Activated naive CD8-positive, alpha-beta T cell treated with anti-CD3 and anti-CD28 coated beads, Interleukin-2, amount 50 U/mL, for 16 hours (primary cell): Measurements from ENCODE around the gene SUPT7L.

ENCODE experiments used
- DNase-seq: peaks from one replicate; pipeline ENCODE4 v3.0.0-alpha.2; 2020; ENCODE audit warnings: low read depth, low spot score

SUPT7L gene, protein sequence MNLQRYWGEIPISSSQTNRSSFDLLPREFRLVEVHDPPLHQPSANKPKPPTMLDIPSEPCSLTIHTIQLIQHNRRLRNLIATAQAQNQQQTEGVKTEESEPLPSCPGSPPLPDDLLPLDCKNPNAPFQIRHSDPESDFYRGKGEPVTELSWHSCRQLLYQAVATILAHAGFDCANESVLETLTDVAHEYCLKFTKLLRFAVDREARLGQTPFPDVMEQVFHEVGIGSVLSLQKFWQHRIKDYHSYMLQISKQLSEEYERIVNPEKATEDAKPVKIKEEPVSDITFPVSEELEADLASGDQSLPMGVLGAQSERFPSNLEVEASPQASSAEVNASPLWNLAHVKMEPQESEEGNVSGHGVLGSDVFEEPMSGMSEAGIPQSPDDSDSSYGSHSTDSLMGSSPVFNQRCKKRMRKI

DNA sequence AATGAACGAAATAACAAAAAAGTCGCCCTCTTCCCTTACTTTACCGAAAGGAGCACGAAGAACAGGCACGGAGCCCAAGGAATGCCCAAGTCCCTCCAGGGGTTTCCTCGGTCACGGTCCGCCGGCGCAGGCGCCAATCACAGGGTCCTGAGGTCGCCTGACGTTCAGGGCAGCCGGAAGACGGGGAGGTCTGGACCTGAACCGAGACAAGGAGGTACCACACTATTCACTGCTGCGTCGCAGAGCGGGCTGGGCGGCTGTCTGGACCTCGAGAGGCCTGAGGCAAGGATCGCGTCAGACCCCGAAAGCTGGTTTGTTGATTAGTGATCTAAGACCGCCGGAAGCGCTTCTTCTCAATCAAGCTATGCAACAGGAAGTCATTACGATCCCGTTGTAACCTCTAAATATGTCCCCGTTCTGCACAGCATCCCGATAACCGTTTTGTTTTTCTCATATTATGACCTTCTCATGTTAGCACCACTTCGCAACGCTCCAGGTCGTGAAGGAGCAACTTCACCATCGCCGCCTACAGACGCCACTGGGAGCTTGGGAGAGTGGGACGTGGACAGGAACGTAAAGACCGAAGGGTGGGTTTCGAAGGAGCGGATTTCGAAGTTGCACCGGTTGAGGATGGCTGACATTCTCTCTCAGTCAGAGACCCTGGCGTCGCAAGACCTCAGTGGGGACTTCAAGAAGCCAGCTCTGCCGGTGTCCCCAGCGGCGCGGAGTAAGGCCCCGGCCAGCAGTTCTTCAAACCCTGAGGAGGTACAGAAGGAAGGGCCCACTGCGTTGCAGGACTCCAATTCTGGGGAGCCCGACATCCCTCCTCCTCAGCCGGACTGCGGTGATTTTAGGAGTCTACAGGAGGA is at the start of gene SUPT7L, which contains the start of gene SLC4A1AP:
Gene SUPT7L, minus strand, starts transcription at position 330 of the 869 bp plus-strand sequence. CDS start 1,422 bp downstream, outside the sequence.
Gene SLC4A1AP, plus strand, starts transcription at position 605 of the 869 bp plus-strand sequence. Its CDS starts 26 bp downstream, at position 631.
- DNase-seq: peak; percentile 35

DNA sequence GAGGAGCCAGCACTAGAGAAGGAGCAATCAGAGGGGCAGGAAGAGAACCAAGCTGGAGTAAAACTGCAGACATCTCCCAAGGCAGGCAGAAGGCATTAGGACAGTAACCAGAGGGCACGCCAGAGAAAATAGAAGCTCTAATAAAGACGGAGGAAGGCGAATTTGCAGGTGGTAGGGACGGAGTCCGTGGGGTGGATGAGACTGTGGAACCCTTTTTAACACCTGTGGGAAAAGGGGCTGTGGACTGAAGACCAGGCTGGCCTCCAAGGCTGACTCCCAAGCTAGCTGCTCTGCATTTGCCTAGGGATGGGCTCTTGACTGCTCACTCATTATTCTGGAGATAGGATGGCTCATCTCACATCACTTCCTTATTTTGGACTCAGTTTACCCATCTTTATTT is 49.8 kb upstream of the SUPT7L start:
- DNase-seq: no peak

DNA sequence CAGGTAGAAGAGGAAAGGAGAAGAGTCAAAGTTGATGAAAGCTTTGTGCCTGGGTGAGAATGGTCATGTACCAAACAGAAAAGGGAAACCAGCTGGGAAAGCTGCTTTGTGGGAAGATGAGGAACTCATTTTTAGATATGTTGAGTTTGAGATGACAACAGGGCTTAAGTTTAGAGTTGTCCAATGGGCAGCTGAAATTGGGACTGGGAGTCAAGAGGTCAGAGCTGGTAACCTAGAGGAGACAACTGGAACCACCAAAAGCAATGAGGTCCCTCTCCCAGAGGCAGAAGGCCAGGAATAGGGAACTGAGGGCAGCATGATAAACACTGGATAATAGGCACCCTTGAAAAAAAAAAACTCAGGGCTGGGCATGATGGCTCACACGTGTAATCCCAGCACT is 49.1 kb upstream of the SUPT7L start:
- no peak for DNase-seq

DNA sequence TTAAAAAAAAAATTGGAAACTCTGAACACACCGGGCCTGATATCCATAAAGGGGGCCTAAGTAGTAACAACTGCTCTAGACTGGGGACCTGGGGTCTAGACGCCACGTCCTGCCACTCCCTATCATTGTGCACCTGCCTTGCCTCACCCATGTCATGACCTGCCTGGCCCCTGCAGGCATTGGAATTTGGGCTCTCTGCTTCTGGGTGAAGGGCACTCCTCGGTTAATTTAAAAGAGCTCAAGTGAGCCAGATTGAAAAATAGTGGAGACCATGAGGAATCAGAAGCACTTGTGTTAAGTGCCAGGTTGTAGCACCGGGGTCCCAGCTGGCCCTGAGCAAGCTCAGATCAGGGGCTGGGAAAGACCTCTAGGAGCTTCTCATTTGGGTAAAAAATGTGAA is 48.4 kb upstream of the SUPT7L start:
- no peak for DNase-seq

DNA sequence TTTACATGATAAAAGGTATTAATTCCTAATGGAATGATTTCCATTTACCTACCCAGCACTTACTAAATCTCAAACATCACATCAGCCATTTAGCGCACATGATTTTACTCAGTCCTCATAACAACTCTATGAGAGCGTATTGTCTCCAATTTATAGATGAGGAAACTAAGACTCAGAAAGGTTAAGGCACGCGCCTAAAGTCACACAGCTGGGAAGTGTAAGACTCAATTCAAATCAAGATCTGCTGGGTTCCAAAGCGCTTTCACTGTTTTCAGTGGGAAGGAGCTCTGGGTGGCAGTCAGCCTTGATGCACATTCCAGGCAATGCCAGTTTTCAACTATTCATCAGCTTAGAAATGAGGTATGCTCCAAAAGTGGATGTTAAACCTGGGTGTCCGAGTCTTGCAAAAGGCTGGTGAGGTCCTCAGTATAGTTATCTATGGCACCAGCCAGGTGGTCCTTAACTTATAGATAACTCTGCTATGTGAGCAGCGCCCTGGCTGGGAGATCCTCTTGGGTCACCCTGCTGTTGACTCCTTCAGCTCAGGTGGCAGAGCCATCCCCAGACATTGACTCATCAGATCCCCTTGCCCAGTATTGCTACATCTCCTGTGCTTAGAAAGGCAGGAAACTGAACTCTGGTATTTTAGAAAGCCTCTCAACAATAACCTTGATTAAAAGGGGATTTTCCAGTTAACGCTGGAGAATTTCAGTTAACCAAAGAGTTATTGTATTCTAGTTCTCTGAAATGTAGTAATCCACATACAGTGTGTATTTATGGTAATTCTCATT is 47.4 kb upstream of the SUPT7L start:
- no peak for DNase-seq

DNA sequence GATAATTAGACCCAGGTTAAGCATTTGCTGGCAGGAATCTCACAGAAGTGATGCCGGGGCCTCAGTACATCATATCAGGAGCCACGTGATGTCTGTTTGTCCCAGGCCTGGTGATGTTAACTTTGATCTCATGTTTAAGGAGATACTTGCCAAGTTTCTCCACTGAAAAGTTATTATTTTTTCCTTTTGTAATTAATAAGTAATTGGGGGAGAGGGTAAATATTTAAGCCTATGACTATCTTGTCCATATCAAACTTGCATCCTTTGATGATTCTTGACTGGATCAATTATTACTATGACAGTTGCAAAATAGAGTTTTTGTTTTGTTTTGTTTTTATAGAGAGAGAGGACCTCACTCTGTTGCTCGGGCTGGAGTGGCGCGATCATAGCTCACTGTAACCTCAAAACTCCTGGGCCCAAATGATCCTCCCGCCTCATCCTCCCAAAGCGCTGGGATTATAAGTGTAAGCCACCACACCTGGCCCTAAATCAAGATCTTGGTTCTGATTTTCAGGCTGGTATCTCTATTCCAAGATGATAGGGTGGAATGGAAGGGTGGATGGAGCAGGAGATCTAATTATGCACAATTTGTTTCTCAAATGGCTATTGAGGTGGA is 46.7 kb upstream of the SUPT7L start:
- no peak for DNase-seq

DNA sequence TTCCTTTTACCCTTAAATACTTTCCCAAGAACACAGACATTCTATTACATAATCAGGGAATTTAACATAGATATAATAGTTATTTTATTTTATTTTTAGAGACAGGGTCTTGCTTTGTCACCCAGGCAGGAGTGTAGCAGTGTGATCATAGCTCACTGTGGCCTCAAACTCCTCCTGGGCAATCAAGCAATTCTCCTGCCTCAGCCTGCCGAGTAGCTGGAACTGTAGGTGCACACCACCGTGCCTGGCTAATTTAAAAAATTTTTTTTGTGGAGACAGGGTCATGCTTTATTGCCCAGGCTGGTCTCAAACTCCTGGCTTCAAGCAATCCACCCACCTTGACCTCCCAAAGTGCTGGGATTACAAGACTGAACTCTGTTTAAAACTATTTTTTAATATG is 45.9 kb upstream of the SUPT7L start:
- no peak for DNase-seq

DNA sequence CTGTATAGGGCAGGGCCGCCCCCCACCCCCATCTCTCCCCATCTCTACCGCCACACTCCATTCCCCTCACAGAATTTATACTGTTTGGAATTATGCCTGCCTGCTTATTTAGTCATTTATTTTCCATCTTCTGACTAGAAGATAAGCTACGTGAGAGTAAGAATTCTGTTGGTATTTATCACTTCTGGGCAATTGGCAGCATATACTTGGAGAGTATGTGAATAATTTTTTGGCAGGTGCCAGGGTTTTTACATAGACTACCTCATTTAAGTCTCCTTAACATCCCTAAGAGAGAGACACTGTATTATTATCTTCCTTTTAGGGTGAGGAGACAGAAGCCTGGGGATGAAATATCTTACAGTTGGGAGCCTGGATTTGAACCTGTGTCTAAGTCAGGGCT is 45.3 kb upstream of the SUPT7L start:
- DNase-seq: no peak

DNA sequence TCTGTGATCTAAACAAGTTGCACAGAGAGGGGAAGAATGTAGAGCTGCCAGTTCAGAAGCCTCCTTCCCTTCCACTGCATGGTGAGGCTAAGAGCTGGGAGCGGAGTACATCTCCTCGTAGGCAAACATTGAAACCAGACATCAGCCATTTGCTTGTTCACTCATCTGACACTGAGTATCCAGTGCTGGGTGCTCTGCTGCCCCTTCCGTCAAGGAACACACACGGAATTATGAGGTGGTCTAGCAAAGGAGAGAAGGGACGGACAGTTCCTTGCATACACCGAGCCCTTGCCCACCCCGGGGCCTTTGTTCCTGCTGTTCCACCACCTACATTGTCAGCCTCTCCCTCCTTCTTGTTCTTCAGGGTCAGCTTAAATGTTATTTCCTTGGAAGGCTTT is 44.8 kb upstream of the SUPT7L start:
- DNase-seq: no peak

DNA sequence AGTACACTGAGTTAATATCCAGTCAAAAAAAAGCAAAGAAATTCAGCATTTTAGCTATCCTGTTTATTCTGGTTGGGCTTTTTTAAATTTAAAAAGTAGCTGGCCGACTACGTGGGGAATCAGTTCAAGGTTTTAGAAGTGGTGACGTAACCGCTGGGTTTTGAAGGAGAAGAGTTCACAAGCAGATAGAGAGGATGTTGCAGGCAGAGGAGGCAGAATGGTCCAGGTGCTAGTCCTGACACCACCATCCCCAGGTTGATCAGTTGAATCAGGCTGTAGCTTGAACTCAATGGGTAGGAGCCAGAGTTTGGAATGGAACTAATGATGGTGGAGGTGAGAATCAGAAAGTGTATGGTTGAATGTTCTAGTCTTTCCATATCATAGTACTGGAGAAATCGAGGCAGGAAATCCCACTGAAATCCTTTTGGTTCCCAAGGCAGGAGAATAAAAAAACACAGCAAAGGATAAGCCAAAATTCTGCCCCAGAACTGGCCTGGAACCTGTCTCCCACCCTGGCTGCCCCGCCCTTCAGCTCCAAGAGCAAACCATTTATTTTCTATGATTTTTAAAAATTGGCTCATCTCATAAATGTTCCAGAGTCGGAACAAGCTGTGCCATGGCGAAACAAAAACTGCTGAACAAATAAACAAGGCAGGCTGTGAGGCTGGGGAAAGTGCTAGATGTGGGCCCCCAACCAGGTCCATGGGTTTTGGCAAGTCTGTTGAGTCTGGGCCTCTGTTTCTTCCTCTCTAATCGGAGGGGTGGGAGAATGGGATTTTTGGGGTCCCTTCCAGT is 44.2 kb upstream of the SUPT7L start:
- no peak for DNase-seq

DNA sequence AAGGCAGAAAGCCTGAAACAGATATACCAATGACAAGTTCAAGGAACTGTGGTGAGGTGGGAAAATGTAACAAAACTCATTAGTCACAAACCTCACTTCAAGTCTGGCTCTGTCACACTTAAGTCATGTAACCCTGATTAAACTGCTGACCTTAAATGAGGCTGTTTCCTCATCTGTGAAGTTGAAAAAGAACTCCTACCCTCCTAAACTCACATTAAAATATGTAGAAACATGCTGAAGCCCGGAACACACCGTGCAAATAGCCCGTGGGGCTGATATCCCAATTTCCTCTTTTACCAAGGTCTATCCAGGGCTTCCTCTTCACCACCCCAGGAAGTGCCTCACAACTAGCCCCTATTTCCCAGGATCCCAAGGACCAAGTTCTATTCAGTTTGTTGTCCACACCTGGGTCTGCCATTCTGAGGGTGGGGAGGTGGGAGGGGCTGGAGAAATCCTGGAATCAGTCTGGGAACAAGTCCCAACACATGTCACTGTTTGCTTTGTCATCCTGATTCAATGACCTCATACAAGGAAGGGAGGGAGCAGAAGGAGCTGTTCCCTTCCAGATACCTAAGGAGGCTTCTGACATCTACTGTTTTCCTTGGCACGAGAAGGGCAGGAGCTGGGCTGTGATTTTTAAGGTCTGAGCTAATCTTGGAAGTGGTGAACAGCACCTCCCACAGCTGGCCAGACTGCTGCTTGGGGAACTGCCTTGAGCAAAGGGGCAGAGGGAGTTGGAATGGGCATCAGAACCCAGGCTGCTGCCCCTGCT is 42.6 kb upstream of the SUPT7L start:
- DNase-seq: no peak

DNA sequence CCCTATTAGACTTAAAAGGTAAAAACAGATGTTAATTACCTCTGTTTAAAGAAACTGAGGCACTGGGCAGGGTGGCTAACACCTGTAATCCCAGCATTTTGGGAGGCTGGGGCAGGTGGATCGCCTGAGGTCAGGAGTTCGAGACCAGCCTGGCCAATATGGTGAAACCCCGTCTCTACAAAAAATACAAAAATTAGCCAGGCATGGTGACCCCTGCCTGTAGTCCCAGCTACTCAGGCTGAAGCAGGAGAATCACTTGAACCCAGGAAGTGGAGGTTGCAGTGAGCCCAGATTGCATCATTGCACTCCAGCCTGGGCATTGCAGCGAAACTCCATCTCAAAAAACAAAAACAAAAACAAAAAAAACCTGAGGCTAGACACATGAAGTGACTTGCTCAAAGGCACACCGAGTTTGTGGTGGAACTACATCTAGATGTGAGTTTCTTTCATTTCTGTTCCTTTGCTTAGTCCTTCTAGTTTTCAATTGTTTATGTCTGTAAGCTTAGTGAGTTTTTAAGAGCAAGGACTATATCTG is 41.0 kb upstream of the SUPT7L start:
- DNase-seq: no peak

DNA sequence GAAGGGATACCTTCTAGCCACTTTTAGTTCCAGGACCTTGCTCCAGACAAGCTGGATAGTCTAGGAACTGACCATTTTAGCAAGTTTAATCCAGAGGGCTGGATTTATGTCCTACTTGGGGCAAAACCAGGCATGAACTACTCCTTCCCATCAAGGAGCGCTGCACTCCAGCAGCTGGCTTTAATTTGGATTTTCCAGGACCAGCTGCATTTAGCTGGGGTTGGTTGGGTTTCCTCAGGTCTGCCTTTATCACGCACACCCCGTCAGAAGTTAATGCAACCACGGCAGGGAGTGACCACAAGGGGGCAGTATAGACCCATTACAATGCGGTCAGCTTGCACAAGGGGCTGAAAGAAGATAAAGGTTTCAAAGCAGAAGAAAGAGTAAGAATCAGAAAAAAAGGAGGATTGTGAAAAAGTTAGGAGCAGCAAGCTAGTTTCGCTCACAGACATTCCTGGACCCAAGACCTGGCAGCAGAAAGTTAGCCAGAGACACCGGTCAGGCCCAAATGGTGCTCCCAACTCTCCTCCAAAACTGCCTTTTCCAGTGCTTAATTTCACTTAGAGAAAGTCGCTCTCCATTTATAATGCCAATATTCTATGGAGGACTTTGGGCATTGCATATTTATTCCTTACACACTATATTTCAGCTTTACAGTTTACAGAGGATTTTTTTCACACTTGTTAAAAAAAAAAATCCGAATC is 40.4 kb upstream of the SUPT7L start:
- DNase-seq: peak; percentile 81

DNA sequence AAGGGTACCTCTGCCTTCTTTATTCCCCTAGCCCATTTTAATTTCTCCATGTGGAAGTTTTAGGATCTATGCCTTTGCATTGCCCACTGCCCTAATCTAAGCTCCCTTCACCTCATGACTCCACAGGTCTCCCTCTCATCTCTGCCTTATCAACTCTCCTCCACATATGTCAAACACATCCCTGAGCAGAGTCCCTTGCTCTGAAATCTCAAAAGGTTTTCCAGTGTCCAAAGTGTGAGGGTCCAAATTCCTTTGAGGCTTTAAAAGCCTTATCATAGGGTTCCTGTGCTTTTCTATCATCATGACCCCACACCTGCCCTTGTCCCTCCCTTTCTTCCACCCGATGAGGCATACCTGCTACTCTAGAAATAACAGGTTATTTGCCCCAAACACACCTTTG is 38.9 kb upstream of the SUPT7L start:
- no peak for DNase-seq

DNA sequence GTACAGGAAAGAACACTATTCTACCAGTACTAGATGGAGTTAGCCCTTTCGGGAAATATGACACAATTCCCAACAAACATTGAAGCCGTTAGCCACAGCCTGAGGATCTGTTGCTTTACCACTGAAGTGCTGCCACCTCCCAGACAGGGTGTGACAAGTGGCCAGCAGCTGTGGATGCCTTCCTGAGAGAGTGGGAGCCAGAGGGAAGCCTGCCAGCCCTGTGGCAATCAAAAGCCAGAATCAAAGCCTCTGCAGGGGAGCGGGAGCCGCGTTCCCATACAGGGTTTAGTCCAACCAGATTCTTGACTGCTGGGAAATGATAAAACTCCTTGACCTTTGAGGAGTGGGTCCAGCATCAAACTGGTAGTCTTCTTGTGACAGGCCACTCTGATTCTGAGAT is 38.3 kb upstream of the SUPT7L start:
- DNase-seq: no peak

DNA sequence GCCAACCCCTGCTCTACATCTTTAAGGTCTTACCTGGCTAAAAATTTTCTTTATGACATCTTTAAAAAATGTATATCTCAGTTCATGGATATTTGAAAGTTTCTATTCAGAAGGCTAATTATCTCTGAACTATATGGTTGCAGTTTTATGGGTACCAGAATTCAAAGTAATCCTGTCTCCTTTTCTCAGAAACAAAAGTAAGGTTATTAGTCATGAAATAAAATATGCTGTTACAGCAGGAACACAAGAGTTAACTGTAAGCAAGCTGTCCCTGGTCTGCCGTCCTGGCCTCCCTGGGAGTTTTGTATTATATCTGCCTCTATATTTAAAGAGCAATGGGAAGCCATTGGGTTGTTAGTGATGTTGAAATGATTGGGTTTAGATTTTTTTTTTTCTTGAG is 34.2 kb upstream of the SUPT7L start:
- DNase-seq: no peak

DNA sequence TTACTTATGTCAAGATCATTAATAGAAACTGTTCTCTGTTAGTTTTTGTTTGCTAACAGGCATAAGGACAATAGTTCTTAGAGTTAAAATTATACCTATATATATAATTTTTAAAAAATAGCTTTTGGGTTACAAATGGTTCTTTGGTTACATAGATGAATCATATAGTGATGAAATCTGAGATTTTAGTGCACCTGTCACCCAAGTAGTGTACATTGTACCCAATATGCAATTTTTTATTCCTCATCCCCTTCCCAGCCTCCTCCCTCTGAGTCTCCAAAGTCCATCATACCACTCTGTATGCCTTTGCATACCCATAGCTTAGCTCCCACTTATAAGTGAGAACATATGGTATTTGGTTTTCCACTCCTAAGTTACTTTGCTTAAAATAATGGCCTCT is 26.6 kb upstream of the SUPT7L start:
- DNase-seq: no peak

DNA sequence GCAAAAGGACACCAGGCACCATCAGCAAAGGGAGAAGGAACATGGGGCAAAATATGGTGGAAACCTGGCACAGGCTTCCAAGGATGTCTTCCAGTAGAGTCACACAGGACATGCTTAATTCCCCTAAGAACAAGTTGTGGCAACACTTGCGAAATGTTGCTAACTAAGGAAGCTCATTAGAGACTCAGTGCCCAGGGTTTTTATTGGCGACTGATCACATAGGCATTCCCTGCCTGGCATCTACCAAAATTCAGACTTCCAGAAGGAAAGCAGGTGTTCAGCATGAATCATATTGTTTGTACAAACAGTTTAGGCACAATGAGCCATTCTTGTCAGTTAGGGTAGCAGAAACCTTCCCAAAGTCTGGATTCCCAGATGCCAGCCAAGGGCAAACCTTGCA is 26.0 kb upstream of the SUPT7L start:
- DNase-seq: no peak

DNA sequence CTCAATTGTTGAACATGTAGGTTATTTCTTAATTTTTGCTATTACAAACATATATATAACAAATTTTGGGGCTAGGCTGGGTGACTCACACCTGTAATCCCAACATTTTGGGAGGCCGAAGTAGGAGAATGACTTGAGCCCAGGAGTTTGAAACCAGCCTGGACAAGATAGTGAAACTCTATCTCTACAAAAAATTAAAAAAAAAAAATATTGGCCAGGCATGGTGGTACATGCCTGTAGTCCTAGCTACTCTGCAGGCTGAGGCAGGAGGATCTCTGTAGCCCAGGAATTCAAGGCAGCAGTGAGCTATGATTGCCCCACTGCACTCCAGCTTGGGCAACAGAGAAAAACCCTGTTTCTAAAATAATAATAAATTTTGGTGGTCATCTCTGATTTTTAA is 23.8 kb upstream of the SUPT7L start:
- no peak for DNase-seq
